Osteocyte (in vitro differentiated cells): ENCODE measurements around the gene C4orf50. TPM values are rescaled to one million over a fixed set of nuclear protein-coding genes. Genes with fewer than 3 reads are reported as not detected.
"Not testable (repeated sequence)": the region's sequence is repeated elsewhere in the genome, so short reads cannot be mapped to it uniquely, and the experiment has no call there.

Source experiments
- DNase-seq: peaks from one replicate; pipeline ENCODE4 v3.0.0; 2021; ENCODE audit warnings: mixed read lengths; ENCODE audit not compliant: unreplicated experiment; ENCODE audit errors: extremely low spot score
- H3K27ac Mint-ChIP-seq: one replicate; pipeline ENCODE4 v1.8.0; 2021; ENCODE audit warnings: mild to moderate bottlenecking, mixed read lengths; ENCODE audit not compliant: unreplicated experiment
- H3K27me3 Mint-ChIP-seq: one replicate; pipeline ENCODE4 v1.8.0; 2021; ENCODE audit warnings: mixed read lengths; ENCODE audit not compliant: unreplicated experiment
- H3K36me3 Mint-ChIP-seq: one replicate; pipeline ENCODE4 v1.8.0; 2021; ENCODE audit warnings: mixed read lengths; ENCODE audit not compliant: unreplicated experiment
- H3K4me1 Mint-ChIP-seq: one replicate; pipeline ENCODE4 v1.8.0; 2021; ENCODE audit warnings: mixed read lengths; ENCODE audit not compliant: unreplicated experiment
- H3K4me3 Mint-ChIP-seq: one replicate; pipeline ENCODE4 v1.8.0; 2021; ENCODE audit warnings: mild to moderate bottlenecking, moderate library complexity, mixed read lengths; ENCODE audit not compliant: unreplicated experiment
- H3K9me3 Mint-ChIP-seq: one replicate; pipeline ENCODE4 v1.8.0; 2021; ENCODE audit warnings: mixed read lengths; ENCODE audit not compliant: unreplicated experiment
- CTCF ChIP-seq: fragments of 200-600 bp; sonication (generic); IDR thresholded peaks from 2 replicates; pipeline ENCODE4 v1.5.0; 2021; ENCODE audit warnings: antibody characterized with exemption, mild to moderate bottlenecking, moderate library complexity
- total RNA-seq: library from RNA; stranded (reverse); gene quantifications from 2 replicates; pipeline ENCODE4 v1.2.1, GENCODE V29; 2021

Gene C4orf50
- total RNA-seq, 1 donor from 2014 or later, result not detected

- no peaks in the 10 kb centered on the region for H3K36me3 Mint-ChIP-seq
- no peak for TF ChIP-seq CTCF
- no peak overlapping the region for H3K27ac Mint-ChIP-seq
- H3K4me1 Mint-ChIP-seq, result no peaks in the 10 kb centered on the region
- H3K27me3 Mint-ChIP-seq, result peaks cover 16% of the 10 kb centered on the region
- no peak for DNase-seq
- H3K9me3 Mint-ChIP-seq, result no peaks in the 10 kb centered on the region
- H3K4me3 Mint-ChIP-seq, result no peak overlapping the region
These were observed 10.1 kb downstream of the C4orf50 start for GRCh38 chr4:6008092-6008551.

GRCh38 chr4:6005175-6005574 is 13.1 kb downstream of the C4orf50 start:
- no peak for DNase-seq
- no peaks in the 10 kb centered on the region for H3K36me3 Mint-ChIP-seq
- no peak overlapping the region for H3K4me3 Mint-ChIP-seq
- no peak overlapping the region for H3K27ac Mint-ChIP-seq
- no peaks in the 10 kb centered on the region for H3K9me3 Mint-ChIP-seq
- no peaks in the 10 kb centered on the region for H3K4me1 Mint-ChIP-seq
- TF ChIP-seq CTCF, result no peak
- peaks cover 20% of the 10 kb centered on the region for H3K27me3 Mint-ChIP-seq

GRCh38 chr4:6003485-6003884 is 14.7 kb downstream of the C4orf50 start:
- DNase-seq, H3K36me3 Mint-ChIP-seq, H3K9me3 Mint-ChIP-seq, H3K27ac Mint-ChIP-seq, H3K4me3 Mint-ChIP-seq, H3K4me1 Mint-ChIP-seq: not testable (repeated sequence)
- peaks cover 13% of the 10 kb centered on the region for H3K27me3 Mint-ChIP-seq

- H3K36me3 Mint-ChIP-seq, result no peaks in the 10 kb centered on the region
- H3K4me1 Mint-ChIP-seq, result no peaks in the 10 kb centered on the region
- no peak overlapping the region for H3K27ac Mint-ChIP-seq
These were observed 15.3 kb downstream of the C4orf50 start for GRCh38 chr4:6002926-6003325.

GRCh38 chr4:6002492-6002833 is 15.8 kb downstream of the C4orf50 start:
- TF ChIP-seq CTCF, result no peak
- H3K4me3 Mint-ChIP-seq, result no peak overlapping the region
- DNase-seq, result no peak

More at GRCh38 chr4:6002926-6003325, 15.3 kb downstream of the C4orf50 start:
- DNase-seq, result no peak
- Mint-ChIP-seq H3K9me3 (no peaks in the 10 kb centered on the region), H3K27me3 (peaks cover 13% of the 10 kb centered on the region), H3K4me3 (no peak overlapping the region)
- TF ChIP-seq CTCF, result no peak

More at GRCh38 chr4:6002492-6002833, 15.8 kb downstream of the C4orf50 start:
- Mint-ChIP-seq H3K36me3 (no peaks in the 10 kb centered on the region), H3K27ac (no peak overlapping the region), H3K9me3 (no peaks in the 10 kb centered on the region), H3K4me1 (no peaks in the 10 kb centered on the region), H3K27me3 (peaks cover 13% of the 10 kb centered on the region)
